ENCODE data around the gene UBE2S. TPM values are rescaled to one million over a fixed set of nuclear protein-coding genes. Genes with fewer than 3 reads are reported as not detected.

Gene UBE2S
- total RNA-seq, 1 donor from 2014 or later: 56.2 TPM

DNA sequence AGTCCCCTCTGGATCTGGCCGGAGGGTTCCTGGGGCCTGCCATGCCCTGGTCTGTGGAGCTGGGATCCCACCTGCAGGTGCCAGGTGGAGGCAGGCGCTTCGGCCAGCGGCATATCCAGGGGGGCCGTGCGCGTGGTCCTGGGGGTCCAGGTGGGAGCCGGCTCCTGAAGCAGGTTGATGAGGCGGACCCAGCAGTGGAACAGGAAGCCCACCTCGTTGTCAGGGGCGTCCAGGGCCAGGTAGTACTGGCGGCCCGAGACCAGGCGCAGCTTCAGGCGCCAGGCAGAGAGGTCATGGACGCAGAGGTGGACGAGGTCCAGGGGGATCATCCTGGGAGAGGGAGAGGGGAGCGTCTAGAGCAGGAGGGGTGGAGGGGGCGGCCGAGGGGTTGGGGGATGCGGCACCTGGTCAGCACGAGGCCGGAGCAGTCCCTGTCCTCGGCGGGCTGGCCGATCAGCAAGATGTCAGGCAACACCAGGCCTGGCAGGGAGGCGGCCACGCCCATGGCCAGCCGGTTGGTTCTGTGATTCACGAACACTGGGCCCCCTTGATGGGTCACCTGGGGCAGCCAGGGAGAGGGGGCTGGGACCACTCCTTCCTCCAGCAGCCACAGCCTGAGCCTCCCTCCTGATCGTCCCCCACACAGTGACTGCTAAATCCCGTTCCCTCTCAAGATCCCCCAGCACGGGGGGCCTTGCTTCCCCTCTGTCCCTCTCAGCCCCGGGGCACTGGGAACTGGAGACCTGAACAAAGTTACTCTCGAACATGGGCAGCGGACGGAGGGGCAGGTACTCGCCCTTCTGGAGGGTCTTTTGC, 45.2 kb downstream of the UBE2S start:
- Mint-ChIP-seq H3K4me3 (ENCODE audit: unreplicated experiment) (no peak overlapping the region), H3K4me1 (ENCODE audit: unreplicated experiment) (no peaks in the 10 kb centered on the region), H3K9me3 (ENCODE audit: unreplicated experiment) (no peaks in the 10 kb centered on the region), H3K27me3 (ENCODE audit: unreplicated experiment) (peaks cover 15% of the 10 kb centered on the region), H3K27ac (ENCODE audit: unreplicated experiment) (no peak overlapping the region), H3K36me3 (ENCODE audit: low read depth, unreplicated experiment) (peaks cover 3% of the 10 kb centered on the region)
- DNase-seq (ENCODE audit: low spot score): no peak
- TF ChIP-seq, protein P1, sequence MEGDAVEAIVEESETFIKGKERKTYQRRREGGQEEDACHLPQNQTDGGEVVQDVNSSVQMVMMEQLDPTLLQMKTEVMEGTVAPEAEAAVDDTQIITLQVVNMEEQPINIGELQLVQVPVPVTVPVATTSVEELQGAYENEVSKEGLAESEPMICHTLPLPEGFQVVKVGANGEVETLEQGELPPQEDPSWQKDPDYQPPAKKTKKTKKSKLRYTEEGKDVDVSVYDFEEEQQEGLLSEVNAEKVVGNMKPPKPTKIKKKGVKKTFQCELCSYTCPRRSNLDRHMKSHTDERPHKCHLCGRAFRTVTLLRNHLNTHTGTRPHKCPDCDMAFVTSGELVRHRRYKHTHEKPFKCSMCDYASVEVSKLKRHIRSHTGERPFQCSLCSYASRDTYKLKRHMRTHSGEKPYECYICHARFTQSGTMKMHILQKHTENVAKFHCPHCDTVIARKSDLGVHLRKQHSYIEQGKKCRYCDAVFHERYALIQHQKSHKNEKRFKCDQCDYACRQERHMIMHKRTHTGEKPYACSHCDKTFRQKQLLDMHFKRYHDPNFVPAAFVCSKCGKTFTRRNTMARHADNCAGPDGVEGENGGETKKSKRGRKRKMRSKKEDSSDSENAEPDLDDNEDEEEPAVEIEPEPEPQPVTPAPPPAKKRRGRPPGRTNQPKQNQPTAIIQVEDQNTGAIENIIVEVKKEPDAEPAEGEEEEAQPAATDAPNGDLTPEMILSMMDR (IDR thresholded peaks at IDR 0.05; ENCODE audit: unreplicated experiment): no peak

DNA sequence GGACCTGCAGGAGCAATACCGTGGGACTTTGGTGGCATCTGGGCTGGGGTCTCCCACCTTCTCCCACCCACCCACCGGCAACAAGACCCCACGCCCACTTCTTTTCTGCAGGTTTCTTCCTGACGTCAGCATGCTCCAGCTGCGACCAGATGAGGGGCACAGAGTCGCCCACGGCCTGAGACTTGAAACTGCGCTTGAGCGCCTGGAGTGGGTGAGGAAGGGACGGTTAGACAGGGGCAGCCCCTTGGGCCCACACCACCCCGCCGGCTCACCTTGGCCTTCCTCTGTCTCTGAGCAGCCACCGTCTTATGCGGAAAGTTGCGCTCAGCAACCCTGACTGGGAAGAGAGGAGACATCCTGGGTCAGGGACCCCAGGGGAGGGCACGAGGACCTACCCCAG, 46.7 kb downstream of the UBE2S start:
- H3K27me3 Mint-ChIP-seq (ENCODE audit: unreplicated experiment): peaks cover 16% of the 10 kb centered on the region
- H3K4me1 Mint-ChIP-seq (ENCODE audit: unreplicated experiment): no peaks in the 10 kb centered on the region
- DNase-seq (ENCODE audit: low spot score): no peak
- peaks cover 3% of the 10 kb centered on the region for H3K36me3 Mint-ChIP-seq (ENCODE audit: low read depth, unreplicated experiment)
- H3K27ac Mint-ChIP-seq (ENCODE audit: unreplicated experiment): no peak overlapping the region
- H3K4me3 Mint-ChIP-seq (ENCODE audit: unreplicated experiment): no peak overlapping the region
- no peaks in the 10 kb centered on the region for H3K9me3 Mint-ChIP-seq (ENCODE audit: unreplicated experiment)
- TF ChIP-seq, protein P1 (IDR thresholded peaks at IDR 0.05; ENCODE audit: unreplicated experiment): no peak

DNA sequence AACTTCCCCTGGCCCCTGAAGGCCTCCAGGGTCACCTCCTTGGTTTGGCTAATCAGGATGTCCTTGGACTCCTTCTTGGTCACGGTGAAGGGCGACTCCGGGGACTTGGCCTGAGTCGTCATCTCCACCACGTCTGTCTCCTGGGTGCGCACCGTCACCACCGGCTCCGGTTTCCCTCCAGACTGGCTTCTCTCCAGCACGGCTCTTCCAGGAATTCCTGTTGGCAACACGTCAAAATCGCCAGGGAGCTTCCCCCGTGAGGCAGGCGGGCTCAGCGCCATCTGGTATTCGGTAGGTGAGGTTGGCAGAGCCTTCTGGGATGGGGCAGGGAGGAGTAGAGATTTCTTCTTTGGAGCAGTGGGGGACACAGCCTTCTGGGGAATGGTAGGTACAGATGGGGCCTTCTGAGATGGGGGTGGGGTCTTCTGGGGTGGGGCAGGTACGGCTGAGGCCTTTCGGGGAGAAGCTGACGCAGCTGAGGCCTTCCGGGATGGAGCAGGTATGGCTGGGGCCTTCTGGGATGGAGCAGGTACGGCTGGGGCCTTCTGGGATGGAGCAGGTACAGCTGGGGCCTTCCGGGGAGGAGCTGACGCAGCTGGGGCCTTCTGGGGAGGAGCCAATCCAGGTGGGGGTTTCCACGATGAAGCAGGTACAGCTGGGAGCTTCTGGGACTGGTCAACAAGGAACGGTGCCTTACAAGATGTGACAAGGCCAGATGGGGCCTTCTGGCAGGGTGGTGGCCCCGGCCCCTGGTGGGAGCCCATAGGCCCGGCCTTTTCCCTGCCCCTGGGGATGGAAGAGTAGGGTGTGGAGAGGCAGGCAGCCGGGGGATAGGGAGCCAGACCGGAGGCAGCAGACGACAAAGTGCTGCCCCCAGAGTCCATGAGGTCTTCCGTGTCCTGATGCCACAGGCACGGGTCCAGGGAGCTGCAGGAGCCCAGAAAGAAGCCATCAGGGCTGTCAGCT, 48.4 kb downstream of the UBE2S start:
- H3K27me3 Mint-ChIP-seq (ENCODE audit: unreplicated experiment): peaks cover 22% of the 10 kb centered on the region
- H3K27ac Mint-ChIP-seq (ENCODE audit: unreplicated experiment): no peak overlapping the region
- H3K36me3 Mint-ChIP-seq (ENCODE audit: low read depth, unreplicated experiment): peaks cover 3% of the 10 kb centered on the region
- TF ChIP-seq, protein P1 (IDR thresholded peaks at IDR 0.05; ENCODE audit: unreplicated experiment): no peak
- H3K4me1 Mint-ChIP-seq (ENCODE audit: unreplicated experiment): no peaks in the 10 kb centered on the region
- no peaks in the 10 kb centered on the region for H3K9me3 Mint-ChIP-seq (ENCODE audit: unreplicated experiment)
- DNase-seq (ENCODE audit: low spot score): no peak
- no peak overlapping the region for H3K4me3 Mint-ChIP-seq (ENCODE audit: unreplicated experiment)

DNA sequence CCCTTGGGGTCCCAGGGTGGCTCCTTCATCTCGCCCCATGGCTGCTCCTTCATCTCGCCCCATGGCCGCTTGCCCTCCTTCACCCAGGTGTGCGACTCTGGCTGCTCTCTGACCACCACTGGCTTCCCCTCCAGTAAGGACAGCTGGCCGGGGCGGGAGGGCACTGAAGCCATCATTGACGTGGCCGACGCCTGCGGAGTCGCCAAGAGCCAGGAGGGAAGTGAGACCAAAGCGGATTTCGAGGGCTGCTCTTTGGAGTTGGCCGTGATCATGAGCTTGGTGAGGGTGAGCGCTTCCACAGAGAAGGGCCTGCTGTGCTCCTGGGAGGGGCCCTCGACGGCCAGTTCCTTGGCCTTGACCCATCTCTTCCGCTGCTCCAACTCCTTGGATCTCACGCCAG, 49.1 kb downstream of the UBE2S start:
- peaks cover 17% of the 10 kb centered on the region for H3K27me3 Mint-ChIP-seq (ENCODE audit: unreplicated experiment)
- H3K9me3 Mint-ChIP-seq (ENCODE audit: unreplicated experiment): no peaks in the 10 kb centered on the region
- TF ChIP-seq, protein P1 (IDR thresholded peaks at IDR 0.05; ENCODE audit: unreplicated experiment): no peak
- no peaks in the 10 kb centered on the region for H3K4me1 Mint-ChIP-seq (ENCODE audit: unreplicated experiment)
- H3K27ac Mint-ChIP-seq (ENCODE audit: unreplicated experiment): no peak overlapping the region
- no peak overlapping the region for H3K4me3 Mint-ChIP-seq (ENCODE audit: unreplicated experiment)
- H3K36me3 Mint-ChIP-seq (ENCODE audit: low read depth, unreplicated experiment): peaks cover 3% of the 10 kb centered on the region
- DNase-seq (ENCODE audit: low spot score): no peak

Measured in endothelial cell (in vitro differentiated cells).